ENCODE measurements around the gene GALK2. TPM values are rescaled to one million over a fixed set of nuclear protein-coding genes. Genes with fewer than 3 reads are reported as not detected.

GALK2 gene
- total RNA-seq, 2 experiments from 2014 or later, result 27.9 to 31.5 TPM

DNA sequence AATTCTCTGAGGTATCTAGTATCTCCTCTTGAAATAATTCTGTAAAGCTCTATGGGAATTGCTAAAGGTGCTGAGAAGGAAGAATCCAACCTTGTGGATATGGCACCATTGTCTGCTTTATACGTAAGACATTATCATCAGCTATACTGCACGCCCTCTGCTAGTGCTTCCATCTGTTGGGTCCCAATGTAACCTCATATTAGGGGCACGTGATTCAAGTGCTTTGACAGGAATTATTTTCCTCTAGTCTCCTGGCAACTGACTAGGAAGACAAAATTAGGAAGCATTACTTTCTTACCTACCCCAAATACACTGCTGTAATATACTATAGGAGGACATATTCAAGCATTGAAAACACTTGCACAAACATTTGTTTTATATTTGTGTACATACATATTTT, 38.6 kb upstream of the GALK2 start:
- no peak overlapping the region for H3K4me2 ChIP-seq (ENCODE audit: low read length)
- H3K9me3 ChIP-seq (ENCODE audit: low read length), result no peaks in the 10 kb centered on the region
- H3K4me1 ChIP-seq (ENCODE audit: insufficient read depth, low read length, poor library complexity, severe bottlenecking), result no peaks in the 10 kb centered on the region
- no peaks in the 10 kb centered on the region for H4K20me1 ChIP-seq (ENCODE audit: insufficient read depth, low read length)
- no peak overlapping the region for H3K27ac ChIP-seq (ENCODE audit: low read depth, low read length, poor library complexity, severe bottlenecking)
- no peak for DNase-seq (ENCODE audit: low spot score)
- H3K4me3 ChIP-seq (ENCODE audit: low read depth, low read length, poor library complexity, severe bottlenecking), result no peak overlapping the region
- peaks cover 98% of the 10 kb centered on the region for H3K36me3 ChIP-seq (ENCODE audit: insufficient read depth, low read length)
- no peak overlapping the region for H2AFZ ChIP-seq (ENCODE audit: low read length)
- no peak for TF ChIP-seq EZH2phosphoT487 (IDR thresholded peaks at IDR 0.05; ENCODE audit: borderline replicate concordance, low read depth, low read length)
- TF ChIP-seq, protein P1, sequence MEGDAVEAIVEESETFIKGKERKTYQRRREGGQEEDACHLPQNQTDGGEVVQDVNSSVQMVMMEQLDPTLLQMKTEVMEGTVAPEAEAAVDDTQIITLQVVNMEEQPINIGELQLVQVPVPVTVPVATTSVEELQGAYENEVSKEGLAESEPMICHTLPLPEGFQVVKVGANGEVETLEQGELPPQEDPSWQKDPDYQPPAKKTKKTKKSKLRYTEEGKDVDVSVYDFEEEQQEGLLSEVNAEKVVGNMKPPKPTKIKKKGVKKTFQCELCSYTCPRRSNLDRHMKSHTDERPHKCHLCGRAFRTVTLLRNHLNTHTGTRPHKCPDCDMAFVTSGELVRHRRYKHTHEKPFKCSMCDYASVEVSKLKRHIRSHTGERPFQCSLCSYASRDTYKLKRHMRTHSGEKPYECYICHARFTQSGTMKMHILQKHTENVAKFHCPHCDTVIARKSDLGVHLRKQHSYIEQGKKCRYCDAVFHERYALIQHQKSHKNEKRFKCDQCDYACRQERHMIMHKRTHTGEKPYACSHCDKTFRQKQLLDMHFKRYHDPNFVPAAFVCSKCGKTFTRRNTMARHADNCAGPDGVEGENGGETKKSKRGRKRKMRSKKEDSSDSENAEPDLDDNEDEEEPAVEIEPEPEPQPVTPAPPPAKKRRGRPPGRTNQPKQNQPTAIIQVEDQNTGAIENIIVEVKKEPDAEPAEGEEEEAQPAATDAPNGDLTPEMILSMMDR (conservative IDR thresholded peaks at IDR 0.05; ENCODE audit: low read length), result no peak
- BruUV-seq (replicated peaks), result no TSS peak
- ChIA-PET CTCF (ENCODE audit: unreplicated experiment) (no interaction called here), POLR2A (interaction anchor here (0.7 kb wide), 1 partner anchor 19 kb away, joined by 5 read pairs; no protein-coding TSS in a partner anchor)
- H3K9me2 ChIP-seq (ENCODE audit: insufficient read depth, low read length), result no peaks in the 10 kb centered on the region
- intact Hi-C loops (cut with micrococcal nuclease; ENCODE audit: unreplicated experiment), result no loop called here
- H3K79me2 ChIP-seq (ENCODE audit: insufficient read depth, low read depth, low read length), result no peaks in the 10 kb centered on the region

DNA sequence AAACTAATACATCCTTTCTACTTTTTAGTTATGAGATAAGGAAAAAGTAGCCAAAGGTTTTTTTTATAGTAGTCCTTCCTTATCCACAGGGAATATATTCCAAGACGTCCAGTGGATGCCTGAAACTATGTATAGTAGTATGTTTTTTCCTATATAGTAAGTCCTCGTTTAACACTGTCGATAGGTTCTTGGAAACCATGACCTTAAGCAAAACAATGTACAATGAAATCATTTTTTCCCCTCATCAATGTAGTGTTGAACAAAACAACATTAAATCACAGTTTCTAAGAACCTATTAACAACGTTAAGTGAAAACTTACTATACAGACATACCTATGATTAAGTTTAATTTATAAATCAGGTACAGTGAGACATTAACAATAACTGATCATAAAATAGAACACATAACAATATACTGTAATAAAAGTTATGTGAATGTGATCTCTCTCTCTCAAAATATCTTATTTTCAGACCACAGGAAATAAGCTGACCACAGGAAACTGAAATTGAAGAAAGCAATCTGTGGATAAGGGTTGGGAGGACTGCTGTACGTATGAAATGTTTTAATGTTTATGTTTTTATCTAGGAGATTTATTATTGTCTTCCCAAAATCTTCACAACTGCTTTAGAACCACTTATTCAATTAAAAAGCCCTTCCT, 35.2 kb upstream of the GALK2 start:
- Histone ChIP-seq H3K4me2 (ENCODE audit: low read length) (no peak overlapping the region), H2AFZ (ENCODE audit: low read length) (no peak overlapping the region), H3K4me1 (ENCODE audit: insufficient read depth, low read length, poor library complexity, severe bottlenecking) (no peaks in the 10 kb centered on the region), H3K9me2 (ENCODE audit: insufficient read depth, low read length) (no peaks in the 10 kb centered on the region), H3K27ac (ENCODE audit: low read depth, low read length, poor library complexity, severe bottlenecking) (no peak overlapping the region), H3K79me2 (ENCODE audit: insufficient read depth, low read depth, low read length) (no peaks in the 10 kb centered on the region; the same call in 1 of the 2 replicates), H3K9me3 (ENCODE audit: low read length) (no peaks in the 10 kb centered on the region), H4K20me1 (ENCODE audit: insufficient read depth, low read length) (no peaks in the 10 kb centered on the region), H3K36me3 (ENCODE audit: insufficient read depth, low read length) (peaks cover 97% of the 10 kb centered on the region), H3K4me3 (ENCODE audit: low read depth, low read length, poor library complexity, severe bottlenecking) (no peak overlapping the region)
- no peak for TF ChIP-seq EZH2phosphoT487 (IDR thresholded peaks at IDR 0.05; ENCODE audit: borderline replicate concordance, low read depth, low read length)
- TF ChIP-seq, protein P1 (conservative IDR thresholded peaks at IDR 0.05; ENCODE audit: low read length), result no peak
- intact Hi-C loops (cut with micrococcal nuclease; ENCODE audit: unreplicated experiment), result no loop called here
- ChIA-PET POLR2A (no interaction called here), CTCF (ENCODE audit: unreplicated experiment) (no interaction called here)
- DNase-seq (ENCODE audit: low spot score), result no peak
- no TSS peak for BruUV-seq (replicated peaks)

DNA sequence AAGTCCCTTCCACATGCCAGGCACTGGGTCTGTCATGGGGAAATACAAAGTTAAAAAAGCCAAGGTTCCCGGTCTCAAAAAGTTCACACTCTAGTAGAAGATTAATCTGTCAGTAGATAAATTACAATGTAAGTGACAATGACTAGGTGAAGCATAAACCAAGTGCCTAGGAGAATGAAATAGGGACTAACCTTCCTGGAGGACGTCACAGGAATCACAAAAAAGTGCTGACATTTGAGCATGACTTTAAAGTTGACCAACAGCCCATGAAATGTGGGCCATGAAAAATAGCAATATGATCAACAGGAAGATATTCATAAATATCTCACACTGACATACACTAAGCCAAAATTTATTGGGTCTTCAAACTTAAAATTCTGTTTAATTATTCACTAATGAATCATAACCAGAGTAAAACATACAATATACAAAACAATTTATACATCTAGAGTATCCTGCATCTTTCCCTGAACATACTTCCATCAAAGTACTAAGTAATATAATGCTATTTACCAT, 34.6 kb upstream of the GALK2 start:
- intact Hi-C loops (cut with micrococcal nuclease; ENCODE audit: unreplicated experiment), result no loop called here
- Histone ChIP-seq H3K9me2 (ENCODE audit: insufficient read depth, low read length) (no peaks in the 10 kb centered on the region), H4K20me1 (ENCODE audit: insufficient read depth, low read length) (no peaks in the 10 kb centered on the region), H3K4me2 (ENCODE audit: low read length) (no peak overlapping the region), H3K36me3 (ENCODE audit: insufficient read depth, low read length) (peaks cover 97% of the 10 kb centered on the region), H2AFZ (ENCODE audit: low read length) (no peak overlapping the region), H3K9me3 (ENCODE audit: low read length) (no peaks in the 10 kb centered on the region), H3K4me3 (ENCODE audit: low read depth, low read length, poor library complexity, severe bottlenecking) (no peak overlapping the region), H3K27ac (ENCODE audit: low read depth, low read length, poor library complexity, severe bottlenecking) (no peak overlapping the region), H3K4me1 (ENCODE audit: insufficient read depth, low read length, poor library complexity, severe bottlenecking) (no peaks in the 10 kb centered on the region), H3K79me2 (ENCODE audit: insufficient read depth, low read depth, low read length) (peaks cover 2% of the 10 kb centered on the region; the same call in 1 of the 2 replicates)
- ChIA-PET CTCF (ENCODE audit: unreplicated experiment) (no interaction called here), POLR2A (no interaction called here)
- no peak for DNase-seq (ENCODE audit: low spot score)
- TF ChIP-seq, protein P1 (conservative IDR thresholded peaks at IDR 0.05; ENCODE audit: low read length), result no peak
- TF ChIP-seq EZH2phosphoT487 (IDR thresholded peaks at IDR 0.05; ENCODE audit: borderline replicate concordance, low read depth, low read length), result no peak
- BruUV-seq (replicated peaks), result no TSS peak

Measured in OCI-LY7 (cell line).